Osteocyte (in vitro differentiated cells): ENCODE results near the gene HYOU1. TPM values are rescaled to one million over a fixed set of nuclear protein-coding genes. Genes with fewer than 3 reads are reported as not detected.
"Not testable (repeated sequence)": the region's sequence is repeated elsewhere in the genome, so short reads cannot be mapped to it uniquely, and the experiment has no call there.

Experiments used
- DNase-seq: peaks from one replicate; pipeline ENCODE4 v3.0.0; 2021; ENCODE audit warnings: mixed read lengths; ENCODE audit not compliant: unreplicated experiment; ENCODE audit errors: extremely low spot score
- H3K27ac Mint-ChIP-seq: one replicate; pipeline ENCODE4 v1.8.0; 2021; ENCODE audit warnings: mild to moderate bottlenecking, mixed read lengths; ENCODE audit not compliant: unreplicated experiment
- H3K27me3 Mint-ChIP-seq: one replicate; pipeline ENCODE4 v1.8.0; 2021; ENCODE audit warnings: mixed read lengths; ENCODE audit not compliant: unreplicated experiment
- H3K36me3 Mint-ChIP-seq: one replicate; pipeline ENCODE4 v1.8.0; 2021; ENCODE audit warnings: mixed read lengths; ENCODE audit not compliant: unreplicated experiment
- H3K4me1 Mint-ChIP-seq: one replicate; pipeline ENCODE4 v1.8.0; 2021; ENCODE audit warnings: mixed read lengths; ENCODE audit not compliant: unreplicated experiment
- H3K4me3 Mint-ChIP-seq: one replicate; pipeline ENCODE4 v1.8.0; 2021; ENCODE audit warnings: mild to moderate bottlenecking, moderate library complexity, mixed read lengths; ENCODE audit not compliant: unreplicated experiment
- H3K9me3 Mint-ChIP-seq: one replicate; pipeline ENCODE4 v1.8.0; 2021; ENCODE audit warnings: mixed read lengths; ENCODE audit not compliant: unreplicated experiment
- CTCF ChIP-seq: fragments of 200-600 bp; sonication (generic); IDR thresholded peaks from 2 replicates; pipeline ENCODE4 v1.5.0; 2021; ENCODE audit warnings: antibody characterized with exemption, mild to moderate bottlenecking, moderate library complexity
- total RNA-seq: library from RNA; stranded (reverse); gene quantifications from 2 replicates; pipeline ENCODE4 v1.2.1, GENCODE V29; 2021

HYOU1 gene
- total RNA-seq, 1 donor from 2014 or later = 168 TPM

- H3K36me3 Mint-ChIP-seq = peaks cover 30% of the 10 kb centered on the region
- DNase-seq = no peak
- H3K9me3 Mint-ChIP-seq = no peaks in the 10 kb centered on the region
- peaks cover 33% of the 10 kb centered on the region for H3K4me1 Mint-ChIP-seq
- H3K27ac Mint-ChIP-seq = peak overlapping the region; percentile 99
- no peak for TF ChIP-seq CTCF
- H3K4me3 Mint-ChIP-seq = peak overlapping the region; percentile 97
- H3K27me3 Mint-ChIP-seq = no peaks in the 10 kb centered on the region
Observed at GRCh38 chr11:119019996-119020395, 37.0 kb downstream of the HYOU1 start.

- peaks cover 31% of the 10 kb centered on the region for H3K4me1 Mint-ChIP-seq
- no peaks in the 10 kb centered on the region for H3K9me3 Mint-ChIP-seq
- H3K27ac Mint-ChIP-seq = peak within 1 kb of the TSS; percentile 99
- H3K36me3 Mint-ChIP-seq = peaks cover 33% of the 10 kb centered on the region
- peak within 1 kb of the TSS; percentile 97 for H3K4me3 Mint-ChIP-seq
- no peaks in the 10 kb centered on the region for H3K27me3 Mint-ChIP-seq
- DNase-seq = peak; percentile 97
- no peak for TF ChIP-seq CTCF
Observed at GRCh38 chr11:119018074-119018938, 38.7 kb downstream of the HYOU1 start, which contains the start of the genes RPS25 and TRAPPC4. TSS of gene RPS25 (minus strand) at chr11:119018343. CDS start at chr11:119018284, 59 bp downstream. TSS of gene TRAPPC4 (plus strand) at chr11:119018766. CDS start at chr11:119018796, 30 bp downstream.

- Mint-ChIP-seq H3K4me1 (peaks cover 31% of the 10 kb centered on the region), H3K36me3 (peaks cover 35% of the 10 kb centered on the region), H3K4me3 (peak overlapping the region; percentile 97), H3K27ac (peak overlapping the region; percentile 99)
- not testable (repeated sequence) for DNase-seq, H3K27me3 Mint-ChIP-seq, H3K9me3 Mint-ChIP-seq
Observed at GRCh38 chr11:119017377-119017776, 39.6 kb downstream of the HYOU1 start.

- peaks cover 29% of the 10 kb centered on the region for H3K4me1 Mint-ChIP-seq
- no peaks in the 10 kb centered on the region for H3K27me3 Mint-ChIP-seq
- peaks cover 31% of the 10 kb centered on the region for H3K36me3 Mint-ChIP-seq
- no peak overlapping the region for H3K27ac Mint-ChIP-seq
- no peaks in the 10 kb centered on the region for H3K9me3 Mint-ChIP-seq
- TF ChIP-seq CTCF = no peak
- DNase-seq = no peak
- H3K4me3 Mint-ChIP-seq = peak overlapping the region; percentile 97
Observed at GRCh38 chr11:119016216-119017009, 40.6 kb downstream of the HYOU1 start.

- peaks cover 23% of the 10 kb centered on the region for H3K4me1 Mint-ChIP-seq
- H3K36me3 Mint-ChIP-seq = peaks cover 31% of the 10 kb centered on the region
- peak overlapping the region; percentile 27 for H3K4me3 Mint-ChIP-seq
- no peaks in the 10 kb centered on the region for H3K27me3 Mint-ChIP-seq
- peak; percentile 14 for TF ChIP-seq CTCF
- H3K9me3 Mint-ChIP-seq = no peaks in the 10 kb centered on the region
- peak overlapping the region; percentile 47 for H3K27ac Mint-ChIP-seq
- no peak for DNase-seq
Observed at GRCh38 chr11:119015054-119015611, 41.9 kb downstream of the HYOU1 start.
